Peyer's patch (tissue), 4 donors: ENCODE measurements around the gene SYNJ2.

Experiments
- CTCF ChIP-seq, 6 experiments: fragments of 450-650 bp in 4 of 6; fragments of 200-600 bp in 2 of 6; sonication (generic) in 1 of 6; IDR thresholded peaks; one replicate each; pipeline ENCODE4 v1.5.1; 2017 to 2019; ENCODE audit warnings: antibody characterized with exemption in 6 of 6, mild to moderate bottlenecking in 3 of 6, moderate library complexity in 1 of 6
- POLR2A ChIP-seq, 2 donors: fragments of 450-650 bp; IDR thresholded peaks; one replicate each; pipeline ENCODE4 v1.5.1; 2017; ENCODE audit warnings: antibody characterized with exemption in 2 of 2, mild to moderate bottlenecking in 2 of 2, moderate library complexity in 2 of 2

- no peak for TF ChIP-seq POLR2A (IDR thresholded peaks at IDR 0.05)
- no peak for TF ChIP-seq CTCF (IDR thresholded peaks at IDR 0.05)
Measured at GRCh38 chr6:157952861-157953351, 28.8 kb upstream of the SYNJ2 start.
